Measurements from ENCODE around the gene TRAPPC3.

DNA sequence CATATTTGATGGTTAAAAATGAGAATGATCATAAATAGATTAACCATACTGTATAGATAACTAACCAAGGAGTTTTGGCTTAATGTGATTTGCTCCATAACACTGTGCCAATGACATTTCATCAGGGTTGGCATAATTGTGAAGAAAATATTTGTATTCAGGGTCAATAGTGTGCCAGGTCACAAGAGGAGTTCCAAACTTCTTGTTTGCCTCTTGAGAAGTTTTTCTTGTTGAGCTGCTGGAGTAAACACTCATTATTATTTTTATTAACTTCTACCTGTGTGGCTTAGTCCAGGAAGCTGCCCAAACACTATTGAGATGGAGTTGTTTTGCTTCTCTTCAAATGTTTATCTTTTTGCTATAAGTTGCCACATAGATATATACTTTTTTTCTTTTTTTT is 14.1 kb upstream of the TRAPPC3 start:
- TF ChIP-seq CBX1 (IDR thresholded peaks at IDR 0.05; ENCODE audit: low read depth) (no peak), ZBTB12 (CRISPR knock-in tag; IDR thresholded peaks at IDR 0.05) (no peak), CTCF (IDR thresholded peaks at IDR 0.05 in 2 of 3, conservative IDR thresholded peaks at IDR 0.05 in 1 of 3; ENCODE audit: insufficient read depth in 2 of 3, low read depth in 1 of 3, low read length in 3 of 3) (no peak), ESRRA (IDR thresholded peaks at IDR 0.05; ENCODE audit: borderline replicate concordance, low read depth) (no peak), JUND (IDR thresholded peaks at IDR 0.05; ENCODE audit: borderline replicate concordance, low read depth, low read length) (no peak), JUND (tag; IDR thresholded peaks at IDR 0.05; ENCODE audit: borderline replicate concordance, low read depth, low read length) (no peak)

Measured in K562 (cell line).